HL-60 (cell line): ENCODE results near the gene ENTPD6.

ENCODE experiments used
- DNase-seq, 2 experiments: peaks; one replicate each; pipeline ENCODE4 v3.0.0-alpha.2; 2010 to 2020; ENCODE audit warnings: low read depth in 1 of 2, low spot score in 1 of 2
- H3K27ac ChIP-seq: fragments of 250-450 bp; sonication (Bioruptor Pico); replicated peaks from 2 replicates; pipeline ENCODE4 v1.5.1; 2020; ENCODE audit warnings: mild to moderate bottlenecking, moderate library complexity
- H3K27me3 ChIP-seq: fragments of 250-450 bp; sonication (Bioruptor Pico); 2 replicates; pipeline ENCODE4 v1.5.1; 2021; ENCODE audit warnings: mild to moderate bottlenecking, moderate library complexity; ENCODE audit not compliant: insufficient read depth, poor library complexity, severe bottlenecking
- H3K4me3 ChIP-seq: replicated peaks from 2 replicates; pipeline ENCODE4 v1.5.1; 2011; ENCODE audit warnings: mild to moderate bottlenecking, control low read depth, low read length; ENCODE audit not compliant: insufficient read depth
- GABPA ChIP-seq: IDR thresholded peaks from 2 replicates; pipeline ENCODE4 v1.6.1; 2012; ENCODE audit warnings: low read depth
- POLR2AphosphoS5 ChIP-seq: IDR thresholded peaks from 2 replicates; pipeline ENCODE4 v1.6.1; 2012; ENCODE audit warnings: low read depth
- SPI1 ChIP-seq: IDR thresholded peaks from 2 replicates; pipeline ENCODE4 v1.6.1; 2012; ENCODE audit warnings: low read depth, mild to moderate bottlenecking, borderline replicate concordance
- TF ChIP-seq, protein P1 (sequence below): IDR thresholded peaks from one replicate; pipeline ENCODE4 v1.5.1; 2011; ENCODE audit warnings: low read length, control low read depth, inconsistent platforms; ENCODE audit not compliant: insufficient read depth
- TF ChIP-seq, protein P2 (sequence below): IDR thresholded peaks from 2 replicates; pipeline ENCODE4 v1.6.1; 2012; ENCODE audit warnings: low read depth; ENCODE audit not compliant: insufficient replicate concordance

ENTPD6 gene

DNA sequence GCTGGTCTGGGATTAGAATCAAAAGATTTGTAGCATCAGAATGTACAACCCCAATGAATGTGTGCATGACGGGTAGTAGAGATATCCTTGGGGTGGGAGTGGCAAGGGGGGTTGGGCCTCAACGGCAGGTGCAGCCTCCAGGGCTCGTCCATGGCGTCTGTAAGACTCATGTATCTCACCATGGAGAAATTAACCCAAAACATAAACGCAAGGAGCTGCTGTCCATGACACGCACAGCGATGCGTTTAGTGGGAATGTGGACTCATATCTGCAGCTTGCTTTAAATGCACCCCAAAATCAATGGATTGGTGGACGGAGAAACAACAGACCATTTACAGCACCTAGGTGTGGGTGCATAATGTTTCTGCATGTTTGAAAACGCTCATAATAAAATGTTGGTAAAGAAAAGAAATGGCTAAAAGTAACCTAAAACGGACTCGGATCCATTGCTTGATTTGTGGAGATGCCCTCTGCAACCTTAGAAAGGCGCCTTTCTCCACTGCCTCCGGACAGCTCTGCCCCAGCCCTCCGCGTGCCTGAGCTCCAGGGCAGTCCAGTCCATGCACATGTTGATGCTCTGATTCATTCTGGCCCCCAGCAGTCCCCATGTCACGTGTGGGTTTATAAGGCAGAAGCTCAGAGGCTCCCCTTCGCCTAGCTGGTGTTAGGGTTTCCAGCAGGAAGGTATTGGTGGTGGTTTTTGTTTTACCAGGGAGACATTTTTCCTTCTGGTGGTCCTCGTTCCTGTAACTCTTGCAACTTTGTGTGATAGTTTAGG, 76.9 kb downstream of the ENTPD6 start:
- DNase-seq: no peak
- Histone ChIP-seq H3K4me3 (no peak overlapping the region), H3K27me3 (no peaks in the 10 kb centered on the region), H3K27ac (no peak overlapping the region)
- TF ChIP-seq POLR2AphosphoS5: no peak
- TF ChIP-seq SPI1: no peak

DNA sequence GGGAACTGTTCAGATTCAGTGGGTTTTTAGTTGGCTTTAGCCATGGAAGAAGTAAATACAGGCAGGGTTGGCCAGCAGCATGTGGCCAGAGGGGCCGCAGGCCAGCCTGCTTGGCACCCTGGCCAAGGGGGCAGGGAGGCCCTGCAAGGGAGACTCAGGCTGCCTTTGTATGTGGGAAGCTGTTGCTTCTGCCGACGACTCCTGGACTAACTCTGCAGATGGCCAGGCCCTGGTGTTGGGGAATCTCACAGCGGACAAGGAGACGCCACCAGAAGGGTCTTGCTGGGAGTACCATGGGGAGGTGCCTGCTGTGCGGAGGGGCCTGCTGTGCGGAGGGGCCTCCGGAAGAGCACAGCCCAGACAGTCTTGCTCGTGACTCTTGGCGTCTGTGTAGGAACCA, 77.5 kb downstream of the ENTPD6 start:
- Histone ChIP-seq H3K27me3 (no peaks in the 10 kb centered on the region), H3K27ac (no peak overlapping the region), H3K4me3 (no peak overlapping the region)
- TF ChIP-seq, protein P1, sequence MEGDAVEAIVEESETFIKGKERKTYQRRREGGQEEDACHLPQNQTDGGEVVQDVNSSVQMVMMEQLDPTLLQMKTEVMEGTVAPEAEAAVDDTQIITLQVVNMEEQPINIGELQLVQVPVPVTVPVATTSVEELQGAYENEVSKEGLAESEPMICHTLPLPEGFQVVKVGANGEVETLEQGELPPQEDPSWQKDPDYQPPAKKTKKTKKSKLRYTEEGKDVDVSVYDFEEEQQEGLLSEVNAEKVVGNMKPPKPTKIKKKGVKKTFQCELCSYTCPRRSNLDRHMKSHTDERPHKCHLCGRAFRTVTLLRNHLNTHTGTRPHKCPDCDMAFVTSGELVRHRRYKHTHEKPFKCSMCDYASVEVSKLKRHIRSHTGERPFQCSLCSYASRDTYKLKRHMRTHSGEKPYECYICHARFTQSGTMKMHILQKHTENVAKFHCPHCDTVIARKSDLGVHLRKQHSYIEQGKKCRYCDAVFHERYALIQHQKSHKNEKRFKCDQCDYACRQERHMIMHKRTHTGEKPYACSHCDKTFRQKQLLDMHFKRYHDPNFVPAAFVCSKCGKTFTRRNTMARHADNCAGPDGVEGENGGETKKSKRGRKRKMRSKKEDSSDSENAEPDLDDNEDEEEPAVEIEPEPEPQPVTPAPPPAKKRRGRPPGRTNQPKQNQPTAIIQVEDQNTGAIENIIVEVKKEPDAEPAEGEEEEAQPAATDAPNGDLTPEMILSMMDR: no peak
- TF ChIP-seq SPI1 (no peak), GABPA (no peak)
- TF ChIP-seq, protein P2, sequence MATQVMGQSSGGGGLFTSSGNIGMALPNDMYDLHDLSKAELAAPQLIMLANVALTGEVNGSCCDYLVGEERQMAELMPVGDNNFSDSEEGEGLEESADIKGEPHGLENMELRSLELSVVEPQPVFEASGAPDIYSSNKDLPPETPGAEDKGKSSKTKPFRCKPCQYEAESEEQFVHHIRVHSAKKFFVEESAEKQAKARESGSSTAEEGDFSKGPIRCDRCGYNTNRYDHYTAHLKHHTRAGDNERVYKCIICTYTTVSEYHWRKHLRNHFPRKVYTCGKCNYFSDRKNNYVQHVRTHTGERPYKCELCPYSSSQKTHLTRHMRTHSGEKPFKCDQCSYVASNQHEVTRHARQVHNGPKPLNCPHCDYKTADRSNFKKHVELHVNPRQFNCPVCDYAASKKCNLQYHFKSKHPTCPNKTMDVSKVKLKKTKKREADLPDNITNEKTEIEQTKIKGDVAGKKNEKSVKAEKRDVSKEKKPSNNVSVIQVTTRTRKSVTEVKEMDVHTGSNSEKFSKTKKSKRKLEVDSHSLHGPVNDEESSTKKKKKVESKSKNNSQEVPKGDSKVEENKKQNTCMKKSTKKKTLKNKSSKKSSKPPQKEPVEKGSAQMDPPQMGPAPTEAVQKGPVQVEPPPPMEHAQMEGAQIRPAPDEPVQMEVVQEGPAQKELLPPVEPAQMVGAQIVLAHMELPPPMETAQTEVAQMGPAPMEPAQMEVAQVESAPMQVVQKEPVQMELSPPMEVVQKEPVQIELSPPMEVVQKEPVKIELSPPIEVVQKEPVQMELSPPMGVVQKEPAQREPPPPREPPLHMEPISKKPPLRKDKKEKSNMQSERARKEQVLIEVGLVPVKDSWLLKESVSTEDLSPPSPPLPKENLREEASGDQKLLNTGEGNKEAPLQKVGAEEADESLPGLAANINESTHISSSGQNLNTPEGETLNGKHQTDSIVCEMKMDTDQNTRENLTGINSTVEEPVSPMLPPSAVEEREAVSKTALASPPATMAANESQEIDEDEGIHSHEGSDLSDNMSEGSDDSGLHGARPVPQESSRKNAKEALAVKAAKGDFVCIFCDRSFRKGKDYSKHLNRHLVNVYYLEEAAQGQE: no peak
- DNase-seq: no peak

DNA sequence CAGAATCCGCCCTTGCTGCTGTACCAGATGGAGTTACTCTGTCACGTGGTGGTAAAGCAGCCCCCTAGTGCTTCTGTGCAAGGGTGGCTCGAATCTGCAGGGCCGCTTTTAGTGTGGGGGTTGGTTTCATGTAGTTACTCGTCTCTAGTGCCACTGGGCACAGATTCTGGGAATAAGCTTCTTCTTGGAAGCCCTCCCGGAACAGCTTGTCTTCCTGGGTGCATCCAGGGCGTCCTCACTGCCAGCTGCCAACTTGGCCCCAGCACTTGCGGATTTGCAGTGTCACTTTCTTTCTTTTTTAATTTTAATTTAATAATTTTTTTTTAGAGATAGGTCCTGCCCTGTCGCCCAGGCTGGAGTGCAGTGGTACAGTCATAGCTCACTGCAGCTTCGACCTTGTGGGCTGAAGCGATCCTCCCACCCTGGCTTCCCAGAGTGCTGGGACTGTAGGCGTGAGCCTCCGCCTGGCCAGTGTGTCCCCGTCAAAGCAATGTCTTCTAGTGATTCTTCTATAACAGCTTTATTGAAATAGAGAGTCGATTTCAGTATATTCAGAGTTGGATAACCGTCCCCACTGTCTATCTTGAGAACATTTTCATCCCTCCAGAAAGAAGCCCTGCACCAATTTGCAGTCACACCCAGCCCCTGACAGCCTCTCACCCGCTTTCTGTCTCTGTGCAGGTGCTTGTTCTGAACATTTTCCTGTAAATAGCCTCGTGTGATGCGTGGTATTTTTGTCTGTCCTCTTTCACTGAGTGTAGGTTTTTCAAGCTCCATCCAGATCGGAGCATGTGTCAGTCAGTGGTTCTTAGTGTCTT, 78.2 kb downstream of the ENTPD6 start:
- Histone ChIP-seq H3K4me3 (no peak overlapping the region), H3K27me3 (no peaks in the 10 kb centered on the region), H3K27ac (no peak overlapping the region)
- TF ChIP-seq GABPA (no peak), SPI1 (no peak), POLR2AphosphoS5 (no peak)
- TF ChIP-seq, protein P2: no peak
- TF ChIP-seq, protein P1: no peak
- DNase-seq: no peak

DNA sequence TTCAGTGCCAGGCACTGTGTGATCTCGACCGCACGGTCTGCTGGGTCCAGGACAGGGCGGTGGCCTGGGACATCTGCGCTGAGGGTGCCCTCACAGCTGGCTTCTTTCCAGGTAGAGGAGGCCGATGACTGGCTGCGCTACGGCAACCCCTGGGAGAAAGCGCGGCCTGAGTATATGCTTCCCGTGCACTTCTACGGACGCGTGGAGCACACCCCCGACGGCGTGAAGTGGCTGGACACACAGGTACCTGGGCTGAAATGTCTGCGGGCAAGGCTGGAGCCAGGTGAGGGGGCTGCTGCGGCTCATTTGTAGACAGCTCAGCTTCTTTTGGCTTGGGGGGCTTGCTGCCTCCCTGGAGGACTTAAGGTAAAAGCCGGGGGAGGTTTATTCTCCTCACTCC, 79.0 kb downstream of the ENTPD6 start:
- H3K4me3 ChIP-seq: no peak overlapping the region
- H3K27ac ChIP-seq: no peak overlapping the region
- H3K27me3 ChIP-seq: no peaks in the 10 kb centered on the region
- no peak for DNase-seq
- no peak for TF ChIP-seq SPI1
- TF ChIP-seq, protein P2: no peak
